BJ (cell line): ENCODE results near the gene UPK3A. TPM values are rescaled to one million over a fixed set of nuclear protein-coding genes. Genes with fewer than 3 reads are reported as not detected.

Experiments
- CTCF ChIA-PET: fragments of 350-600 bp; formaldehyde crosslinking; extraction: SDS; loops from one replicate; lab custom pipeline; 2021; ENCODE audit warnings: antibody characterized with exemption, inconsistent platforms; lab: Yijun Ruan, JAX
- POLR2A ChIA-PET: fragments of 300-600 bp; sonication (Branson Sonifier 250); formaldehyde crosslinking; extraction: SDS; loops from one replicate; lab custom pipeline; 2021; ENCODE audit warnings: antibody characterized with exemption; lab: Charles Lee
- DNase-seq: peaks from one replicate; pipeline ENCODE4 v3.0.0-alpha.2; 2011; ENCODE audit warnings: low read depth
- H3K27me3 ChIP-seq: 2 replicates; pipeline ENCODE4 v1.6.0; 2011; ENCODE audit warnings: low read length; ENCODE audit not compliant: control insufficient read depth, insufficient read depth
- H3K36me3 ChIP-seq: 2 replicates; pipeline ENCODE4 v1.5.1; 2011; ENCODE audit warnings: low read length; ENCODE audit not compliant: control insufficient read depth, insufficient read depth
- H3K4me3 ChIP-seq: 2 replicates; pipeline ENCODE4 v1.5.1; 2011; ENCODE audit warnings: low read depth, mild to moderate bottlenecking, control low read depth, low read length
- CTCF ChIP-seq: IDR thresholded peaks from 2 replicates; pipeline ENCODE4 v1.5.1; 2011; ENCODE audit warnings: low read depth, mild to moderate bottlenecking, control low read depth, inconsistent platforms, low read length, moderate library complexity; ENCODE audit not compliant: insufficient read depth
- polyA plus RNA-seq: library from polyadenylated mRNA; depleted of rRNA; stranded (reverse); fragments of >200 nt; gene quantifications from 2 replicates; pipeline ENCODE4 v1.2.3, GENCODE V29; 2011

UPK3A gene
- polyA plus RNA-seq, 1 experiment: not detected

GRCh38 chr22:45331486-45331885 is 46.7 kb downstream of the UPK3A start:
- TF ChIP-seq CTCF: no peak
- DNase-seq: no peak
- peaks cover 15% of the 10 kb centered on the region for H3K36me3 ChIP-seq
- no peak overlapping the region for H3K4me3 ChIP-seq
- H3K27me3 ChIP-seq: no peaks in the 10 kb centered on the region
- ChIA-PET CTCF (interaction anchor here (1.0 to 1.1 kb wide), 2 partner anchors 14 to 54 kb away, joined by 3 read pairs; no protein-coding TSS in a partner anchor), POLR2A (no interaction called here)

GRCh38 chr22:45332001-45332400 is 47.3 kb downstream of the UPK3A start:
- peaks cover 16% of the 10 kb centered on the region for H3K36me3 ChIP-seq
- CTCF ChIA-PET: interaction anchor here (1.1 kb wide), 1 partner anchor 53 kb away, joined by 3 read pairs; no protein-coding TSS in a partner anchor
- TF ChIP-seq CTCF: no peak
- POLR2A ChIA-PET: no interaction called here
- DNase-seq: no peak
- H3K4me3 ChIP-seq: no peak overlapping the region
- no peaks in the 10 kb centered on the region for H3K27me3 ChIP-seq

GRCh38 chr22:45334068-45334467 is 49.3 kb downstream of the UPK3A start:
- no peaks in the 10 kb centered on the region for H3K27me3 ChIP-seq
- POLR2A ChIA-PET: no interaction called here
- no peak for DNase-seq
- H3K36me3 ChIP-seq: peaks cover 14% of the 10 kb centered on the region
- H3K4me3 ChIP-seq: no peak overlapping the region
- CTCF ChIA-PET: no interaction called here
- TF ChIP-seq CTCF: no peak

- POLR2A ChIA-PET: no interaction called here
- CTCF ChIA-PET: no interaction called here
- peaks cover 14% of the 10 kb centered on the region for H3K36me3 ChIP-seq
- H3K27me3 ChIP-seq: no peaks in the 10 kb centered on the region
- TF ChIP-seq CTCF: no peak
- H3K4me3 ChIP-seq: no peak overlapping the region
- no peak for DNase-seq
These were observed 49.8 kb downstream of the UPK3A start for GRCh38 chr22:45334528-45334927.

- Histone ChIP-seq H3K27me3 (no peaks in the 10 kb centered on the region), H3K36me3 (peaks cover 18% of the 10 kb centered on the region), H3K4me3 (no peak overlapping the region)
- DNase-seq: no peak
- POLR2A ChIA-PET: no interaction called here
- CTCF ChIA-PET: no interaction called here
- TF ChIP-seq CTCF: peak; percentile 22; the same call in 1 of the 2 replicates
These were observed 50.5 kb downstream of the UPK3A start for GRCh38 chr22:45335021-45335818.
